Measurements from ENCODE around the gene TMEM229B.

Gene TMEM229B

DNA sequence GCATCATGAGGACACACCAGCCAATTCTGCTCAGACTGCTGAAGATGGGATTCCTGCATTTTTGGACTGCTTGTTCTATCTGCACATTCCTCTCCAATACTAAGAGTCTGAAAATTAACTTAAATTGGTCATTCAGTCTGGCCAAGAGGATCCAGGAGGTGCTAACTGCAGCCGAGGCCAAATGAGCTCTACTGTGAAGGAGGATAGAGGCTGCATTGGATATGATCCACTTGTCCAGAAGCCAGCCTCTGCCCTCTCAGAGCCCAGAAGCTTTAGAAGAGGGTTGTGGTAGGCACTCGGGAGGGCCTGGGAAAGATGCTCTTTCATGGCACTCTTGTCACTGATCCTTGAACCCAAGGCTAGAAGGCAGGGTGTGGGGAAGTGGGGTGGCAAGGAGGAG lies 39.4 kb downstream of the TMEM229B start:
- Histone ChIP-seq H3K4me3 (replicated peaks; ENCODE audit: insufficient read depth, low read length) (no peak overlapping the region), H3K27ac (replicated peaks) (no peak overlapping the region), H3K27me3 (ENCODE audit: insufficient read depth, poor library complexity, severe bottlenecking) (no peaks in the 10 kb centered on the region)
- no peak for DNase-seq (ENCODE audit: low read depth in 1 of 2, low spot score in 1 of 2)
- no peak for TF ChIP-seq POLR2AphosphoS5 (IDR thresholded peaks at IDR 0.05; ENCODE audit: low read depth)
- TF ChIP-seq, protein P1, sequence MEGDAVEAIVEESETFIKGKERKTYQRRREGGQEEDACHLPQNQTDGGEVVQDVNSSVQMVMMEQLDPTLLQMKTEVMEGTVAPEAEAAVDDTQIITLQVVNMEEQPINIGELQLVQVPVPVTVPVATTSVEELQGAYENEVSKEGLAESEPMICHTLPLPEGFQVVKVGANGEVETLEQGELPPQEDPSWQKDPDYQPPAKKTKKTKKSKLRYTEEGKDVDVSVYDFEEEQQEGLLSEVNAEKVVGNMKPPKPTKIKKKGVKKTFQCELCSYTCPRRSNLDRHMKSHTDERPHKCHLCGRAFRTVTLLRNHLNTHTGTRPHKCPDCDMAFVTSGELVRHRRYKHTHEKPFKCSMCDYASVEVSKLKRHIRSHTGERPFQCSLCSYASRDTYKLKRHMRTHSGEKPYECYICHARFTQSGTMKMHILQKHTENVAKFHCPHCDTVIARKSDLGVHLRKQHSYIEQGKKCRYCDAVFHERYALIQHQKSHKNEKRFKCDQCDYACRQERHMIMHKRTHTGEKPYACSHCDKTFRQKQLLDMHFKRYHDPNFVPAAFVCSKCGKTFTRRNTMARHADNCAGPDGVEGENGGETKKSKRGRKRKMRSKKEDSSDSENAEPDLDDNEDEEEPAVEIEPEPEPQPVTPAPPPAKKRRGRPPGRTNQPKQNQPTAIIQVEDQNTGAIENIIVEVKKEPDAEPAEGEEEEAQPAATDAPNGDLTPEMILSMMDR (IDR thresholded peaks at IDR 0.05; ENCODE audit: insufficient read depth, low read length), result no peak
- TF ChIP-seq GABPA (IDR thresholded peaks at IDR 0.05; ENCODE audit: low read depth), result no peak
- TF ChIP-seq, protein P2, sequence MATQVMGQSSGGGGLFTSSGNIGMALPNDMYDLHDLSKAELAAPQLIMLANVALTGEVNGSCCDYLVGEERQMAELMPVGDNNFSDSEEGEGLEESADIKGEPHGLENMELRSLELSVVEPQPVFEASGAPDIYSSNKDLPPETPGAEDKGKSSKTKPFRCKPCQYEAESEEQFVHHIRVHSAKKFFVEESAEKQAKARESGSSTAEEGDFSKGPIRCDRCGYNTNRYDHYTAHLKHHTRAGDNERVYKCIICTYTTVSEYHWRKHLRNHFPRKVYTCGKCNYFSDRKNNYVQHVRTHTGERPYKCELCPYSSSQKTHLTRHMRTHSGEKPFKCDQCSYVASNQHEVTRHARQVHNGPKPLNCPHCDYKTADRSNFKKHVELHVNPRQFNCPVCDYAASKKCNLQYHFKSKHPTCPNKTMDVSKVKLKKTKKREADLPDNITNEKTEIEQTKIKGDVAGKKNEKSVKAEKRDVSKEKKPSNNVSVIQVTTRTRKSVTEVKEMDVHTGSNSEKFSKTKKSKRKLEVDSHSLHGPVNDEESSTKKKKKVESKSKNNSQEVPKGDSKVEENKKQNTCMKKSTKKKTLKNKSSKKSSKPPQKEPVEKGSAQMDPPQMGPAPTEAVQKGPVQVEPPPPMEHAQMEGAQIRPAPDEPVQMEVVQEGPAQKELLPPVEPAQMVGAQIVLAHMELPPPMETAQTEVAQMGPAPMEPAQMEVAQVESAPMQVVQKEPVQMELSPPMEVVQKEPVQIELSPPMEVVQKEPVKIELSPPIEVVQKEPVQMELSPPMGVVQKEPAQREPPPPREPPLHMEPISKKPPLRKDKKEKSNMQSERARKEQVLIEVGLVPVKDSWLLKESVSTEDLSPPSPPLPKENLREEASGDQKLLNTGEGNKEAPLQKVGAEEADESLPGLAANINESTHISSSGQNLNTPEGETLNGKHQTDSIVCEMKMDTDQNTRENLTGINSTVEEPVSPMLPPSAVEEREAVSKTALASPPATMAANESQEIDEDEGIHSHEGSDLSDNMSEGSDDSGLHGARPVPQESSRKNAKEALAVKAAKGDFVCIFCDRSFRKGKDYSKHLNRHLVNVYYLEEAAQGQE (IDR thresholded peaks at IDR 0.05; ENCODE audit: insufficient replicate concordance, low read depth), result no peak

DNA sequence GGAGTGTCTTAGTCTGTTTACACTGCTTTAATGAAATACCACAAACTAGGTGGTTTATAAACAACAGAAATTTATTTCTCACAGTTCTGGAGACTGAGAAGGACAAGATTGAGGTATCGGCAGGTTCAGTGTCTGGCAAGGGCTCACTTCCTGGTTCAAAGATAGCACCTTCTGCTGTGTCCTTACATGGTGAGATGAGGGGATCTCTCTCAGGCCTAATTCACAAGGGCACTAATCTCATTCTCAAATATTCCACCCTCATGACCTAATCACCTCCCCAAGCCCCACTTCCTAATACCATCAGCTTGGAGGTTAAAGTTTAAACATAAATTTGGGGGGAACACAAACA lies 41.5 kb downstream of the TMEM229B start:
- no peak for DNase-seq (ENCODE audit: low read depth in 1 of 2, low spot score in 1 of 2)
- TF ChIP-seq POLR2AphosphoS5 (IDR thresholded peaks at IDR 0.05; ENCODE audit: low read depth) (no peak), SPI1 (IDR thresholded peaks at IDR 0.05; ENCODE audit: borderline replicate concordance, low read depth) (no peak), GABPA (IDR thresholded peaks at IDR 0.05; ENCODE audit: low read depth) (no peak)
- TF ChIP-seq, protein P2 (IDR thresholded peaks at IDR 0.05; ENCODE audit: insufficient replicate concordance, low read depth), result no peak
- TF ChIP-seq, protein P1 (IDR thresholded peaks at IDR 0.05; ENCODE audit: insufficient read depth, low read length), result no peak
- no peak overlapping the region for H3K4me3 ChIP-seq (replicated peaks; ENCODE audit: insufficient read depth, low read length)
- no peaks in the 10 kb centered on the region for H3K27me3 ChIP-seq (ENCODE audit: insufficient read depth, poor library complexity, severe bottlenecking)
- no peak overlapping the region for H3K27ac ChIP-seq (replicated peaks)

DNA sequence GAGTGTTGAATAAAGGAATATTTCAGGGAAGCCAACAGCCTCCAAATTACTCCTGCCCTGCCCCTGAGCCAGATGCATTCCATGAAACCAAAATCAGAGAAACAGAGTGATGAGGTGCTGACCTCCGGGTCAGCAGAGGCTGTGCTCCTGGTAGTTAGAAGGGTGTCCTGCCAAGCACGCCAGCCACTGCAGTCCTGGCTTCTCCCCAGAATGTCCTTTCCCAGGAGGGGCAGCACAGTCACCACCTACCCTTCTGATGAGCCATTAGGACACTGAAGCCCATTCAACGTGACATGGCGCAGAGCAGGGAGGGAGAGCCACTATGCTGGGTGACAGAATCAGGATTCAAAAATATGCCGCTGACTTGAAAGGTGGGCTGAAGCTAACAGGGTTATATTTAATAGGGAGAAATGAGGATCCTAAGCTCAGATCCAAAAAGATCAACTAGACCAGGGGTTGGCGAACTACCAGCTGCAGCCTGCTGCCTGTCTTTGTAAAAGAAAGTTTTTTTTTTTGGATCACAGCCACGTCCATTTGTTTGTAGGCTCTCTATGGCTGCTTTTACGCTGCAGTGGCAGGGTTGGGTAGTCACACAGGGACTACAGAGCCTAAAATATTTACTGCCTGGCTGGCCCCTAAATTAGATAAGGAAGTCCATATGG lies 42.0 kb downstream of the TMEM229B start:
- Histone ChIP-seq H3K27me3 (ENCODE audit: insufficient read depth, poor library complexity, severe bottlenecking) (no peaks in the 10 kb centered on the region), H3K27ac (replicated peaks) (no peak overlapping the region), H3K4me3 (replicated peaks; ENCODE audit: insufficient read depth, low read length) (no peak overlapping the region)
- no peak for DNase-seq (ENCODE audit: low read depth in 1 of 2, low spot score in 1 of 2)
- TF ChIP-seq, protein P1 (IDR thresholded peaks at IDR 0.05; ENCODE audit: insufficient read depth, low read length), result no peak
- TF ChIP-seq POLR2AphosphoS5 (IDR thresholded peaks at IDR 0.05; ENCODE audit: low read depth) (no peak), GABPA (IDR thresholded peaks at IDR 0.05; ENCODE audit: low read depth) (no peak), SPI1 (IDR thresholded peaks at IDR 0.05; ENCODE audit: borderline replicate concordance, low read depth) (no peak)
- TF ChIP-seq, protein P2 (IDR thresholded peaks at IDR 0.05; ENCODE audit: insufficient replicate concordance, low read depth), result no peak
